K562 (cell line): ENCODE data around the gene KIAA1958. TPM values are rescaled to one million over a fixed set of nuclear protein-coding genes. Genes with fewer than 3 reads are reported as not detected.

Source experiments
- ARHGAP35 ChIP-seq: fragments of 450-650 bp; IDR thresholded peaks from 2 replicates; pipeline ENCODE4 v1.6.1; 2018; ENCODE audit not compliant: partially characterized antibody
- ERF ChIP-seq: fragments of 450-650 bp; formaldehyde crosslinking; IDR thresholded peaks from 2 replicates; pipeline ENCODE4 v1.4.0; 2020; ENCODE audit warnings: mild to moderate bottlenecking, mixed read lengths
- FOXA3 ChIP-seq, 2 experiments: fragments of 450-650 bp in 1 of 2; sonication (generic) in 1 of 2; formaldehyde crosslinking; IDR thresholded peaks in 1 of 2; conservative IDR thresholded peaks in 1 of 2; 2 replicates each; pipeline versions ENCODE4 v1.4.0 to v1.8.0; 2020 to 2022; ENCODE audit warnings: mild to moderate bottlenecking in 2 of 2, missing genetic modification reagents in 1 of 2
- FOXP1 ChIP-seq: sonication (generic); formaldehyde crosslinking; IDR thresholded peaks from 2 replicates; pipeline ENCODE4 v1.8.0; 2022; ENCODE audit warnings: mild to moderate bottlenecking, missing genetic modification reagents
- HMG20A ChIP-seq: fragments of 450-650 bp; formaldehyde crosslinking; conservative IDR thresholded peaks from 2 replicates; pipeline ENCODE4 v1.4.0; 2020; ENCODE audit warnings: mild to moderate bottlenecking, mixed read lengths
- JUND ChIP-seq, 2 experiments: IDR thresholded peaks; 2 replicates in 1 of 2; 3 replicates in 1 of 2; pipeline ENCODE4 v1.6.1; 2011; ENCODE audit warnings: borderline replicate concordance in 2 of 2, low read depth in 2 of 2, low read length in 2 of 2, improper control_type of control experiment in 1 of 2, missing biosample characterization in 1 of 2, missing genetic modification characterization in 1 of 2, missing genetic modification reagents in 1 of 2
- KAT8 ChIP-seq: fragments of 450-650 bp; IDR thresholded peaks from 2 replicates; pipeline ENCODE4 v1.6.1; 2016; ENCODE audit warnings: low read depth, mild to moderate bottlenecking
- KDM5B ChIP-seq: fragments of 200-600 bp; sonication (generic); IDR thresholded peaks from 2 replicates; pipeline ENCODE4 v1.6.1; 2012; ENCODE audit warnings: low read depth, mild to moderate bottlenecking, moderate library complexity, low read length, control low read depth, inconsistent platforms; ENCODE audit not compliant: insufficient replicate concordance
- NFYB ChIP-seq: IDR thresholded peaks from 2 replicates; pipeline ENCODE4 v1.6.1; 2011; ENCODE audit warnings: mild to moderate bottlenecking, moderate library complexity; ENCODE audit not compliant: insufficient read length; ENCODE audit errors: extremely low read depth
- PHF20 ChIP-seq: fragments of 450-650 bp; IDR thresholded peaks from 2 replicates; pipeline ENCODE4 v1.6.1; 2018; ENCODE audit not compliant: partially characterized antibody
- POLR3A ChIP-seq: IDR thresholded peaks from 2 replicates; pipeline ENCODE4 v1.6.1; 2011; ENCODE audit warnings: borderline replicate concordance, mild to moderate bottlenecking, moderate library complexity; ENCODE audit not compliant: insufficient read length, insufficient read depth; ENCODE audit errors: extremely low read depth
- RBM17 ChIP-seq: fragments of 200-400 bp; formaldehyde crosslinking; IDR thresholded peaks from 2 replicates; pipeline ENCODE4 v1.6.1; 2017; ENCODE audit warnings: low read depth, mild to moderate bottlenecking, low read length, borderline replicate concordance
- SNIP1 ChIP-seq: fragments of 450-650 bp; IDR thresholded peaks from 2 replicates; pipeline ENCODE4 v1.7.1; 2017; ENCODE audit warnings: low read depth, mild to moderate bottlenecking
- STAT5A ChIP-seq: IDR thresholded peaks from 2 replicates; pipeline ENCODE4 v1.6.1; 2012; ENCODE audit warnings: low read length, inconsistent platforms, borderline replicate concordance
- ZNF24 ChIP-seq: fragments of 450-650 bp; IDR thresholded peaks from 2 replicates; pipeline ENCODE4 v1.6.1; 2016
- polyA plus RNA-seq, 8 experiments: library from polyadenylated mRNA; depleted of rRNA in 4 of 8; stranded (reverse) in 5 of 8; unstranded in 3 of 8; fragments of >200 nt; fragmentation: Nextera tagmentation in 2 of 8; fragmentation: Illumina TruSeq in 1 of 8; extraction: Ambion mirVana in 2 of 8; extraction: Trizol in 1 of 8; gene quantifications; 2 replicates each; pipeline versions ENCODE4 v1.2.1 to v1.2.3, GENCODE V29; 2011 to 2014; ENCODE audit warnings: inconsistent platforms in 1 of 8, missing spikeins in 1 of 8
- total RNA-seq, 7 experiments: library from RNA; depleted of rRNA in 6 of 7; stranded (reverse); fragments of >200 nt in 6 of 7; fragmentation: Illumina TruSeq in 2 of 7; extraction: Trizol in 2 of 7; gene quantifications; 2 replicates each; pipeline versions ENCODE4 v1.2.1 to v1.2.3, GENCODE V29; 2011 to 2021; ENCODE audit warnings: low replicate concordance in 1 of 7
- TF ChIP-seq, protein P1 (sequence below), 2 experiments: fragments of 450-650 bp; conservative IDR thresholded peaks; 2 replicates each; pipeline ENCODE4 v1.6.1; 2017; ENCODE audit warnings: mild to moderate bottlenecking in 2 of 2, moderate library complexity in 2 of 2
- TF ChIP-seq, protein P2 (sequence below), 3 experiments: fragments of 200-800 bp in 1 of 3; fragments of 250-450 bp in 1 of 3; fragments of 450-650 bp in 1 of 3; sonication (Bioruptor Pico) in 1 of 3; sonication (Bioruptor generic) in 1 of 3; formaldehyde crosslinking in 1 of 3; IDR thresholded peaks; 2 replicates each; pipeline versions ENCODE4 v1.6.1 to v1.8.0; 2016 to 2022; ENCODE audit warnings: mild to moderate bottlenecking in 2 of 3, missing genetic modification characterization in 2 of 3, missing compliant biosample characterization in 1 of 3, moderate library complexity in 1 of 3
- TF ChIP-seq, protein P3 (sequence below): sonication (generic); formaldehyde crosslinking; IDR thresholded peaks from 2 replicates; pipeline ENCODE4 v1.8.0; 2022; ENCODE audit warnings: missing genetic modification reagents, mild to moderate bottlenecking, borderline replicate concordance
- TF ChIP-seq, protein P4 (sequence below): IDR thresholded peaks from 2 replicates; pipeline ENCODE4 v1.6.1; 2014; ENCODE audit warnings: antibody characterized with exemption

KIAA1958 gene
- total and polyA plus RNA-seq, 9 of the 15 experiments (the other 6 are each of a cell fraction or from before 2014, with no cell fraction given): 1.1 to 16.0 (median 10.1) TPM

DNA sequence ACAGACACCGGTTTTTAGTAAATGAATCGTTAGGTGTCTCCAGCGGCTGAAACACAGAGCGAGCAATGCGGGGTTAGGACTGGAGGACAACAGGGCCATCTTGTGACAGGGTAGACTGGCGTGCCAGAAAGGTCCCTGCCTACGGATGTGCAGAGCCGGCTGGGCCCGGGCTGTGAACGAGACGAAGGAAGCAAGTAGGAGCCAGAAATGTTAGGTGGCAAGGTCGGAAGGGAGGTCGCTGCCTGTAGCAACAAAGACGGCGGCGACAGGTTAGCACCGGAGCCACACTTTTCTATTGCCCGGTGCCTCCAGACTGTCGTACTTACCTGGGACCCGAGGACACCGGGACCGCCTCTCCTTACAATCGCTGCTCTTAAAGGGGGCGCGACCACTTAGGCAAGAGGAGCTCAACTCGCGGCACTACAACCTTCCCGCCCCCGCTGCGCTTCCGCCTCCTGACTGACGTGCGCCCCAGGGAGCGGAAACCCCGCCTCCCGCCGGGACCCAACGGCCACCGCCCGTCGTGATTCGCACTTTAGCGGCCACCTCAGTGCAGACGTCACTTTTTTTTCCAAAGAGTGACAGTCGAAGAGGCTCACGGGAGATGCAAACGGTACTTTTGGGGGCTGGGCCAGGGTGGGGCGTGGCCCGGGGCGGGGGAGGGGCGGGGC, 231.2 kb downstream of the KIAA1958 start, which contains the start of gene INIP (continued):
- TF ChIP-seq, protein P1, sequence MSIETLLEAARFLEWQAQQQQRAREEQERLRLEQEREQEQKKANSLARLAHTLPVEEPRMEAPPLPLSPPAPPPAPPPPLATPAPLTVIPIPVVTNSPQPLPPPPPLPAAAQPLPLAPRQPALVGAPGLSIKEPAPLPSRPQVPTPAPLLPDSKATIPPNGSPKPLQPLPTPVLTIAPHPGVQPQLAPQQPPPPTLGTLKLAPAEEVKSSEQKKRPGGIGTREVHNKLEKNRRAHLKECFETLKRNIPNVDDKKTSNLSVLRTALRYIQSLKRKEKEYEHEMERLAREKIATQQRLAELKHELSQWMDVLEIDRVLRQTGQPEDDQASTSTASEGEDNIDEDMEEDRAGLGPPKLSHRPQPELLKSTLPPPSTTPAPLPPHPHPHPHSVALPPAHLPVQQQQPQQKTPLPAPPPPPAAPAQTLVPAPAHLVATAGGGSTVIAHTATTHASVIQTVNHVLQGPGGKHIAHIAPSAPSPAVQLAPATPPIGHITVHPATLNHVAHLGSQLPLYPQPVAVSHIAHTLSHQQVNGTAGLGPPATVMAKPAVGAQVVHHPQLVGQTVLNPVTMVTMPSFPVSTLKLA (conservative IDR thresholded peaks at IDR 0.05): peak in 1 of 2 experiments; percentile 85; a peak in 3 of 4 replicates
- TF ChIP-seq, protein P2, sequence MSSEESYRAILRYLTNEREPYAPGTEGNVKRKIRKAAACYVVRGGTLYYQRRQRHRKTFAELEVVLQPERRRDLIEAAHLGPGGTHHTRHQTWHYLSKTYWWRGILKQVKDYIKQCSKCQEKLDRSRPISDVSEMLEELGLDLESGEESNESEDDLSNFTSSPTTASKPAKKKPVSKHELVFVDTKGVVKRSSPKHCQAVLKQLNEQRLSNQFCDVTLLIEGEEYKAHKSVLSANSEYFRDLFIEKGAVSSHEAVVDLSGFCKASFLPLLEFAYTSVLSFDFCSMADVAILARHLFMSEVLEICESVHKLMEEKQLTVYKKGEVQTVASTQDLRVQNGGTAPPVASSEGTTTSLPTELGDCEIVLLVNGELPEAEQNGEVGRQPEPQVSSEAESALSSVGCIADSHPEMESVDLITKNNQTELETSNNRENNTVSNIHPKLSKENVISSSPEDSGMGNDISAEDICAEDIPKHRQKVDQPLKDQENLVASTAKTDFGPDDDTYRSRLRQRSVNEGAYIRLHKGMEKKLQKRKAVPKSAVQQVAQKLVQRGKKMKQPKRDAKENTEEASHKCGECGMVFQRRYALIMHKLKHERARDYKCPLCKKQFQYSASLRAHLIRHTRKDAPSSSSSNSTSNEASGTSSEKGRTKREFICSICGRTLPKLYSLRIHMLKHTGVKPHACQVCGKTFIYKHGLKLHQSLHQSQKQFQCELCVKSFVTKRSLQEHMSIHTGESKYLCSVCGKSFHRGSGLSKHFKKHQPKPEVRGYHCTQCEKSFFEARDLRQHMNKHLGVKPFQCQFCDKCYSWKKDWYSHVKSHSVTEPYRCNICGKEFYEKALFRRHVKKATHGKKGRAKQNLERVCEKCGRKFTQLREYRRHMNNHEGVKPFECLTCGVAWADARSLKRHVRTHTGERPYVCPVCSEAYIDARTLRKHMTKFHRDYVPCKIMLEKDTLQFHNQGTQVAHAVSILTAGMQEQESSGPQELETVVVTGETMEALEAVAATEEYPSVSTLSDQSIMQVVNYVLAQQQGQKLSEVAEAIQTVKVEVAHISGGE (CRISPR knock-in tag; IDR thresholded peaks at IDR 0.05): peak in 2 of 3 experiments; percentile 30 to 47; a peak in 1 of 6 replicates
- TF ChIP-seq PHF20 (peak; percentile 44), KAT8 (no peak), ERF (CRISPR knock-in tag) (no peak), HMG20A (no peak), FOXP1 (CRISPR knock-in tag) (peak; percentile 55; the same call in 1 of the 2 replicates), JUND (IDR thresholded peaks at IDR 0.05; ENCODE audit: borderline replicate concordance, low read depth, low read length) (peak; percentile 70; the same call in 1 of the 2 replicates), JUND (tag; IDR thresholded peaks at IDR 0.05; ENCODE audit: borderline replicate concordance, low read depth, low read length) (peak; percentile 28; the same call in 1 of the 3 replicates), ZNF24 (no peak), STAT5A (no peak), FOXA3 (CRISPR knock-in tag; conservative IDR thresholded peaks at IDR 0.05 in 1 of 2, IDR thresholded peaks at IDR 0.05 in 1 of 2) (no peak), NFYB (no peak), ARHGAP35 (no peak), RBM17 (no peak), KDM5B (peak; percentile 80), POLR3A (no peak), SNIP1 (no peak)
- TF ChIP-seq, protein P3, sequence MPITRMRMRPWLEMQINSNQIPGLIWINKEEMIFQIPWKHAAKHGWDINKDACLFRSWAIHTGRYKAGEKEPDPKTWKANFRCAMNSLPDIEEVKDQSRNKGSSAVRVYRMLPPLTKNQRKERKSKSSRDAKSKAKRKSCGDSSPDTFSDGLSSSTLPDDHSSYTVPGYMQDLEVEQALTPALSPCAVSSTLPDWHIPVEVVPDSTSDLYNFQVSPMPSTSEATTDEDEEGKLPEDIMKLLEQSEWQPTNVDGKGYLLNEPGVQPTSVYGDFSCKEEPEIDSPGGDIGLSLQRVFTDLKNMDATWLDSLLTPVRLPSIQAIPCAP (CRISPR knock-in tag): no peak
- TF ChIP-seq, protein P4, sequence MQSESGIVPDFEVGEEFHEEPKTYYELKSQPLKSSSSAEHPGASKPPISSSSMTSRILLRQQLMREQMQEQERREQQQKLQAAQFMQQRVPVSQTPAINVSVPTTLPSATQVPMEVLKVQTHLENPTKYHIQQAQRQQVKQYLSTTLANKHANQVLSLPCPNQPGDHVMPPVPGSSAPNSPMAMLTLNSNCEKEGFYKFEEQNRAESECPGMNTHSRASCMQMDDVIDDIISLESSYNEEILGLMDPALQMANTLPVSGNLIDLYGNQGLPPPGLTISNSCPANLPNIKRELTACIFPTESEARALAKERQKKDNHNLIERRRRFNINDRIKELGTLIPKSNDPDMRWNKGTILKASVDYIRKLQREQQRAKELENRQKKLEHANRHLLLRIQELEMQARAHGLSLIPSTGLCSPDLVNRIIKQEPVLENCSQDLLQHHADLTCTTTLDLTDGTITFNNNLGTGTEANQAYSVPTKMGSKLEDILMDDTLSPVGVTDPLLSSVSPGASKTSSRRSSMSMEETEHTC: peak; percentile 23; the same call in 1 of the 2 replicates
